ENCODE data around the gene BCAS1. TPM values are rescaled to one million over a fixed set of nuclear protein-coding genes. Genes with fewer than 3 reads are reported as not detected.
"Not testable (repeated sequence)": the region's sequence is repeated elsewhere in the genome, so short reads cannot be mapped to it uniquely, and the experiment has no call there.

Gene BCAS1
- total RNA-seq, 1 experiment from 2014 or later = 0.16 TPM

DNA sequence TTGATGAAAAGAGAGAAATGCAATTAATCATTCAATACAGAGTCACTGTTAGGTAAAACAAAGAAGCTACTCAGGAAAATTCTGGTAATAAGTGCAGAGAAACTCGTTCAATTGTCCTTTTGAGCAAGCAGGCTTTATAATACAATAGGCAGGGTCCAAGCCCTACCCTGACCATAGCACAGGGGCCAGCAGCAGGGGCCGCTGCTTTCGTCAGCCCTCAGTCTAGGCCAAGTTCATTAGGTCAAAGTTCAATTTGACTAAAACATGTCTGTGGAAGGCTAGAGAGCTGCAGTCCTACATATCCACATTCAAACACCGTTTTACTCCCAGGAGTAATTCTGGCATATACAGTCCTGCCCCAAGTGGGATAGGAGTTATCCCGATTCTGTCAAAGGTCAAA, 94.6 kb downstream of the BCAS1 start:
- no peak for DNase-seq
- H3K27ac ChIP-seq = no peak overlapping the region
- H3K36me3 ChIP-seq = no peaks in the 10 kb centered on the region
- no peak overlapping the region for H3K4me3 ChIP-seq
- H3K27me3 ChIP-seq = peaks cover 4% of the 10 kb centered on the region; the same call in 1 of the 2 replicates
- no peaks in the 10 kb centered on the region for H3K4me1 ChIP-seq
- H3K9me3 ChIP-seq (replicated peaks) = no peaks in the 10 kb centered on the region

DNA sequence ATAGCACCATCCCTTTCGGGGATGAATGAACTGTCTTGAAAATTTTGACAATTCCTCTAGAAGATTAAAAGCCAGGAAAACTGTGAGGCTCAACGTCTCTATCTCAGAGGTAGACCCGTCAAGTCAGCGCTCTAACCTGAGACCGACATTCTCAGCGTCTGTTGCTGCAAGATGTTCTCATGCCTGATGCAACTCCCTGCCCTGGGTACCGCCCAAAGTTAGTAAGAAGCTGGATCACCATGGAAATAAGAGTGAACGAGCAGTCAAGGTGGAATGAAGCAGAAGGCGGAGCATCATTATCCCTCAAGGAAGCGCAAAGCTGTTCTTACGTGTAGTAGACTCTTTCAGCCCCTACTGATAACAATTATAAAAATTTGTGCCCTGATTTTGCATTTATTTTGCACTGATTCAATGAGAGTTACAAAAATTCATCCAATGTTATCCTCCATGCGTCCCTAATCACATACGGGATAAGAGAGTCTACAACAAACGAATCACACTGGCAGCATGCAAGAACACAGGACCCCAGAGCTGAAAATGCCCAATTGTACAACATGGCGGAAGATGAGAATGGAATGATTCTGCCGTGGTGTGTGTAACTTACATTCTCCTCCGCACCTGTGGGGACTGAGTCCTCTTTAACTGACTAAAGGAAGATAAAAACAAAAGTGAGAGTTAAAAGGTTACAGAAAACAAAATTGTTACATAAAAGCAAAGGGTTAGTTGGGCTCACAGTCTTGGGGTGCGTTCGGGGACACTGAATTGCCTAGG, 95.4 kb downstream of the BCAS1 start:
- DNase-seq = no peak
- H3K4me3 ChIP-seq = no peak overlapping the region
- H3K27ac ChIP-seq = no peak overlapping the region
- no peaks in the 10 kb centered on the region for H3K27me3 ChIP-seq
- no peaks in the 10 kb centered on the region for H3K4me1 ChIP-seq
- H3K36me3 ChIP-seq = no peaks in the 10 kb centered on the region
- no peaks in the 10 kb centered on the region for H3K9me3 ChIP-seq (replicated peaks)

DNA sequence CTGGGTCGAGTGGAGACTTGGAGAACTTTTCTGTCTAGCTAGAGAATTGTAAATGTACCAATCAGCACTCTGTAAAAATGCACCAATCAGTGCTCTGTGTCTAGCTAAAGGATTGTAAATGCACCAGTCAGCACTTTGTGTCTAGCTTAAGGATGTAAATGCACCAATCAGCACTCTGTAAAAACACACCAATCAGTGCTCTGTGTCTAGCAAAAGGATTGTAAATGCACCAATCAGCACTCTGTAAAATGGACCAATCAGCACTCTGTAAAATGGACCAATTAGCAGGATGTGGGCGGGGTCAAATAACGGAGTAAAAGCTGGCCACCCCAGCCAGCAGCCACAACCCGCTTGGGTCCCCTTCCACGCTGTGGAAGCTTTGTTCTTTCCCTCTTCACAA, 96.5 kb downstream of the BCAS1 start:
- not testable (repeated sequence) for H3K27me3 ChIP-seq; H3K36me3 ChIP-seq; H3K4me1 ChIP-seq; DNase-seq; H3K9me3 ChIP-seq (replicated peaks); H3K4me3 ChIP-seq; H3K27ac ChIP-seq

DNA sequence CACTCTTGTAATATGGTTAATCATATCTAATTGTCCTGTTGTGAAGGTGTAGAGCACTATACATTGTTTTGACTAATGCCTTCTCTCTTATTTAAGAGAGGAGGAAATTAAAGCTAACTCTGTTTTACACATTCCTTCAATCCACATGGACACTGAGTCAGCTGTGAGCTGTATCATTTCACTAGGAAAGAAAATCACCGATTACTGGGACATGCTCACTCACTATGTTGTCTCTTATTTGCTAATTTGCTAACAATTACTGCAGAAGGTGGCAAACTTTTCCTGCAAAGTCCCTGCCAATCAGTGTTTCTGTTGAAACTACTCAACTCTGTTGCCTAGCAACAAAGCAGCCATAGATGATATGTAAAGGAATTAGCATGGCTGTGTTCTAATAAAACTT, 98.2 kb downstream of the BCAS1 start:
- no peak overlapping the region for H3K27ac ChIP-seq
- no peaks in the 10 kb centered on the region for H3K4me1 ChIP-seq
- no peak overlapping the region for H3K4me3 ChIP-seq
- DNase-seq = no peak
- H3K36me3 ChIP-seq = no peaks in the 10 kb centered on the region
- no peaks in the 10 kb centered on the region for H3K9me3 ChIP-seq (replicated peaks)
- H3K27me3 ChIP-seq = no peaks in the 10 kb centered on the region

DNA sequence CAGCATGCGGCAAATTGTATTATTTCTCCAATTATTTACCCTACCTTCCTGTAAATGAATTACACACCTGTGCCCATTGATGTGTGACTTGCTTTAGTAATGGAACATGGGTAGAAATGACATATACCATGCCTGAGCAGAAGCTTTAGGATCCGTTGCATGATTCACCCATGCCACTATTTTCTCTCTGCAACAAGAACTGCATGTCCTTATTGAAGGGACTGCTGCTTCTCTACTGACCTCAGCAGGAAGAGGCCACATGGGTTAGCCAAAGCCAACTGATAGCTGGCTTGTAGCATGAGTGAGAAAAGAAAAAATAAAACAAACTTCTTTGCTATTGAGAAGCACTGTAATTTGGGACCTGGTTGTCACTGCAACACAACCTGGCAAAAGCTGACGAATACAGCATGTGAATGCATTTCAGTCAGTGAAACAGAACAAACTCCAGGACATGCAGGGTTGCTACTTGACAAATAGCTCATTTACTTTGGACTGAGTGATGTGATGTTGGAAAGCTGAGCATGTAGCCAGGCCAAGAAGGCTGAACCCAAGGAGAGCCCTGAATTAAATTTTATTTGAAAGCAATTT, 99.2 kb downstream of the BCAS1 start:
- no peak for DNase-seq
- H3K36me3 ChIP-seq = no peaks in the 10 kb centered on the region
- H3K9me3 ChIP-seq (replicated peaks) = no peaks in the 10 kb centered on the region
- no peaks in the 10 kb centered on the region for H3K4me1 ChIP-seq
- H3K4me3 ChIP-seq = no peak overlapping the region
- H3K27ac ChIP-seq = no peak overlapping the region
- no peaks in the 10 kb centered on the region; the same call in 1 of the 2 replicates for H3K27me3 ChIP-seq

DNA sequence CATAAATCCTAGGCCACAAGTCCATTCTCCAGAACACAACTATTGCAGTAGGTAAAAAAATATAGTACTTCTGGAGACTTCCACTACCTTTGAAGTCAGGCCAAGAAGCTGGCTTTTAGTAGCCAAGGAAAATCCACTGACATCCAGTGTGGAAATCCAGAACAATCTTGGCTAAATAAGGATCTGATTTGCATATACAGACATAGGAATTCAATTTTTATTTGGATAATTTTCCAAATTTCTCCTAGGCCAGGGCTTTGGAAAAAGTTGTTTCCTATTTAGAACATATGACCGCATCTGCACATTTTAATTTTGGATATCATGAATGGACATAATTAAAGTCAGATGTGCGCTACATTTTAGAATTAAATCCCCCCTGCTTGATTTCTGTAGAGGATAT, 100.2 kb downstream of the BCAS1 start:
- no peaks in the 10 kb centered on the region for H3K9me3 ChIP-seq (replicated peaks)
- H3K27ac ChIP-seq = no peak overlapping the region
- no peak for DNase-seq
- H3K4me1 ChIP-seq = no peaks in the 10 kb centered on the region
- H3K36me3 ChIP-seq = no peaks in the 10 kb centered on the region
- no peak overlapping the region for H3K4me3 ChIP-seq
- H3K27me3 ChIP-seq = no peaks in the 10 kb centered on the region; the same call in 1 of the 2 replicates

DNA sequence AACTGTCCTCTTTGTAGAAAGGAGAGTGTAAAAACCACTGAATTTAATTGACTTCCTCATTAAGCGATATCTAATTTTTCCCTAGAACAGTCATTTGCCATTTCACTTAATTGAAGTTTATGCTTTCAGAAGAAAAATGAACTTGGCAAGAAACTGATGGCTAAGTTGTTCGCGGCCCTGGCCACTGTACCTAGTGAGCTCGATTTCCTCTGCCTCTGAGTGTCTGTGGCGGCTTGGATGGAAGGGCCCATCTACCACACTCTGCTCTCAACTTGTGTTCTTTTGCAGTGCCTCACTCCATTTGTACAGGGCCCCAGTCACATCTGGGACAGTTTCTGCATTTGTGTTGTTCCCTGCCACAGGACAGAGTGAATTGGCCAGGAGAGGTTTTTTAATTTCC, 102.9 kb downstream of the BCAS1 start:
- Histone ChIP-seq H3K9me3 (replicated peaks) (no peaks in the 10 kb centered on the region), H3K36me3 (no peaks in the 10 kb centered on the region), H3K4me3 (no peak overlapping the region), H3K27ac (no peak overlapping the region), H3K27me3 (no peaks in the 10 kb centered on the region; the same call in 1 of the 2 replicates), H3K4me1 (no peaks in the 10 kb centered on the region)
- DNase-seq = no peak

DNA sequence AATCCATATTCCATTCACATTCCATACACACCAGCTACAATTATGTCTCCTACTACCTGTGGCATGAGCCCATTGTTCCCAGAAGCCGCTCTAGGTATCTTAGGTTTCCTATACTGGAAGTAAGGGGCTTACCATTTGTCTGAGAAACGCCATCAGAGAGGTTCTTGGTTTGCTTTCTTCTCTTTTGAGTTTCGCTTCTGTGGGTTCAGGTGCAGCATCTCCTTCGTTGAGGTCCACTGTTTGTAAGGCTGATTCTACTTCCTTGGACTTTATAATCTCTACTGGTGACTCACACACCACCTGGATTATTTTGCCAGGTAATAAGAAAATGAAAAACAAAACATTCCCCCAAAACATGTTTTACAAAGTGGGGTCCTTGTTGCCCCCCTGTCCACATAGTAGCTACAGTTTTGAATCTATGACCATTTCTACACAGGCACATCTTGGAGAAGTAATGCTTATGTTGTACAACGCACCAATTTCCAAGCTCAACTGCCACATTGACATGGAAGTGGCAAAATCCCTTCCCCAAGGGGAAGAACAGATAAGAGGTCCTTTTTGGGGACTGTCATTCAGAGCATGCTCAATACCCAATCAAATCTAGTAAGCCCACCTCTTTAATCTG, 103.5 kb downstream of the BCAS1 start:
- no peaks in the 10 kb centered on the region for H3K36me3 ChIP-seq
- no peak overlapping the region for H3K4me3 ChIP-seq
- no peaks in the 10 kb centered on the region for H3K4me1 ChIP-seq
- H3K27ac ChIP-seq = no peak overlapping the region
- no peak for DNase-seq
- H3K27me3 ChIP-seq = no peaks in the 10 kb centered on the region; the same call in 1 of the 2 replicates
- no peaks in the 10 kb centered on the region for H3K9me3 ChIP-seq (replicated peaks)

DNA sequence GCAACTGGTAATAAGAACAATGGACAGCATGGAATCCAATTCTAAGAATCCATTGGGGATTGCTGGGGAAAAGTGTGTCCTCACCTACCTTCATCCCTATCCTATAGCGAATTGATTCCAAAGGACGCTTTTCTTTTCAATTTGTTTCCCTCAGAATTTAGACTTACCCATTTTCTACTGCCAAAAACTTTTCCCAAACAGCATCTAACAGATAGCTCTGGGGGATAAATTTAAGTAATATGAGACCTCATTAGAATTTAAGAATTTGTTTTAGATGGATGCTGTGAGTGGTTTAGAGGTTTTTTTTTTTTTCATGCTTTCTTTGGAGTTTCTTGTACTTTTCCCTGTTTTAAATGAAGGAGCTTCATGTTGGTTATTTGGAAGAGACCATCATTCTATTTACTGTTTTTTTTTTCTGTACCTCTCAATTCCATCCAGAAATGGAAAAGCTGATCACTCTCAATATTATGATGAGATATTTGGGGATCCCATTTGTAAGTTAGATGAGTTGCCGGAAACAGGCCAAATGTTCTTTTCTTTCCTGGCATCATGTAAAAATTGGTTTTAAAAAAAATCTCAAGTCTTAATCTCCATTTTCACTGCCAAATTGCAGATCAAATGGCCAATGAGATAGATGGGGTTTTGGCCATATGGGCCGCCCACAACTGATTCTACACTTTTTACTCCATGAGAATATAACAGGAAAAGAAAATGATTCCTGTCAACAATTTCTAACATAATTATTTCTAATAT, 105.7 kb downstream of the BCAS1 start:
- no peak overlapping the region for H3K27ac ChIP-seq
- H3K4me1 ChIP-seq = no peaks in the 10 kb centered on the region
- no peak for DNase-seq
- H3K36me3 ChIP-seq = no peaks in the 10 kb centered on the region
- no peaks in the 10 kb centered on the region for H3K9me3 ChIP-seq (replicated peaks)
- peaks cover 9% of the 10 kb centered on the region; the same call in 1 of the 2 replicates for H3K27me3 ChIP-seq
- no peak overlapping the region for H3K4me3 ChIP-seq

DNA sequence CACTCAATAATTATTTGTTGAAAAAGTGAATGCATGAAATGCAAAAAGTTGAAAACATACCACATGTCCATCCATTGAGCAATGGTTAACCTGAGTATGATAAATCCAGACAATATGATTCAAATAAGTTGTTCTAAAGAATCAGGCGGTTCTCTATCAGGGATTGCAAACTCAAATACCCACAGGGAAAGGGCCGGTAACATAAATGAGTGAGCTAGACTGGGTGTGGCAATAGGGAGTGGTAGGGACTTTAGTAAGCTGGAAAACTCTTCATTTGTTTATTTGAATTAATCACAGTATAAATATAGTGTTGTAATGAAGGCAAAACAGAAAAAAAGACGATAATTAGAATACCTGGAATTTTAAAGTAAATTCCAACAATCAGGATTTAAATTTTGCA, 106.3 kb downstream of the BCAS1 start:
- no peak overlapping the region for H3K27ac ChIP-seq
- H3K4me1 ChIP-seq = no peaks in the 10 kb centered on the region
- H3K4me3 ChIP-seq = no peak overlapping the region
- H3K9me3 ChIP-seq (replicated peaks) = no peaks in the 10 kb centered on the region
- H3K27me3 ChIP-seq = peaks cover 9% of the 10 kb centered on the region; the same call in 1 of the 2 replicates
- H3K36me3 ChIP-seq = no peaks in the 10 kb centered on the region
- DNase-seq = no peak

DNA sequence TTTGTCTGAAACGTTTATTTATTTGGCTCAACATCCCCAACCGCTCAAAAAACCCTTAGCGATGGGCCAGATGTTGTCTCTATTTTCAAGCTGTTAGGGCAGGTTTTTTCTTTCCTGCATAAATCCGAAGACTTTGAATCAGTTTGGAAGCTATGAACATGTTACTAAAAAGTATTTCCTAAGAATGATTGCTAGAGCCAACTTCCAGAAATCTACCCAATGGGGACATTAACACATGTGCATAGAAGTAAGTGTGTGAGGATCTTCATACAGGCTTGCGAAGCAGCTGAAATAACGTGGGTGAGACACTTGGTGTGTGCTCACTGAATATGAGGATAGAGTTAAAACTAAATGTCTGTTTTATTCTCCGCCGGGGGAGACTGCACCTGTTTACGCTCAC, 106.8 kb downstream of the BCAS1 start:
- Histone ChIP-seq H3K4me1 (no peaks in the 10 kb centered on the region), H3K27ac (no peak overlapping the region), H3K36me3 (no peaks in the 10 kb centered on the region)

DNA sequence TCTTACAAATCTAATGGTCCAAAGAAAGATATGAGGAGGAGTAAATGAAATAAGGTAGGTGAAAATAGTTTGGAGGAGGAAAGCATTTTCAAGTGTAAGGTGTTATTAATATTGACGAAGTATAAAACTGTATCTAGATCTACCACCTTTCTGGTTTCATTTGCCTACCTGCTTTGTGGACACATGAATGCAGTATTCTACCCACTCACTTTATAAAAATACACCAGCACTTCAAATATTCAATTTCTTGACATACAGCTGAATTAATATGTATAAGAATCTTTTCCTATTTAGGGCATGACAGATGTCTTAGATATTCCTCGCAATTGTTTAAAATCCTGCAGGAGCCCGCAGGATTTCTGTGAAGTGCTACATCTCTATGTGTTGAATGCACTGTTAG, 108.0 kb downstream of the BCAS1 start:
- no peak for DNase-seq
- no peaks in the 10 kb centered on the region for H3K4me1 ChIP-seq
- no peaks in the 10 kb centered on the region for H3K9me3 ChIP-seq (replicated peaks)
- peaks cover 9% of the 10 kb centered on the region; the same call in 1 of the 2 replicates for H3K27me3 ChIP-seq
- no peak overlapping the region for H3K4me3 ChIP-seq
- H3K27ac ChIP-seq = no peak overlapping the region
- H3K36me3 ChIP-seq = no peaks in the 10 kb centered on the region

More for the DNA sequence above, 106.8 kb downstream of the BCAS1 start:
- DNase-seq = no peak
- no peaks in the 10 kb centered on the region for H3K9me3 ChIP-seq (replicated peaks)
- H3K27me3 ChIP-seq = peaks cover 9% of the 10 kb centered on the region; the same call in 1 of the 2 replicates
- H3K4me3 ChIP-seq = no peak overlapping the region

DNA sequence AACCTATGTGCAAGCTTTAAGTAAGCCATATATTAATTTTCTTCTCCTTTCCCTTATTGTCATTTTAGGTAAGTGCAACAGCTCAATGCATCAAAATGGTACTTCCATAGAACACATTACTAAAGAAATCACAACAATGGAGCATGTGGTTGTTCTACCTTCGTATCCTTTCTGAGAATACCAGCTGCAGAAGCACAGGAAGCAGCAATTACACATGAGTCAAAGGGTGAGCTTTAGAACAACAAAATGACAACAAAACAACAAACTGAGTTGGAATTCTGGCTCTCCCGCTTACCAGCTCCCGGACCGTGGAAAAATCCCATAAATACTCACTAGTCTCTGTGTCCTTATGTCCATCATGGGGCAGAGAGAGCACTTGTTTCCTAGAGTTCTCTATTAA, 108.9 kb downstream of the BCAS1 start:
- Histone ChIP-seq H3K27me3 (peaks cover 9% of the 10 kb centered on the region; the same call in 1 of the 2 replicates), H3K4me1 (no peaks in the 10 kb centered on the region), H3K36me3 (no peaks in the 10 kb centered on the region), H3K4me3 (no peak overlapping the region), H3K9me3 (replicated peaks) (no peaks in the 10 kb centered on the region), H3K27ac (no peak overlapping the region)
- no peak for DNase-seq

DNA sequence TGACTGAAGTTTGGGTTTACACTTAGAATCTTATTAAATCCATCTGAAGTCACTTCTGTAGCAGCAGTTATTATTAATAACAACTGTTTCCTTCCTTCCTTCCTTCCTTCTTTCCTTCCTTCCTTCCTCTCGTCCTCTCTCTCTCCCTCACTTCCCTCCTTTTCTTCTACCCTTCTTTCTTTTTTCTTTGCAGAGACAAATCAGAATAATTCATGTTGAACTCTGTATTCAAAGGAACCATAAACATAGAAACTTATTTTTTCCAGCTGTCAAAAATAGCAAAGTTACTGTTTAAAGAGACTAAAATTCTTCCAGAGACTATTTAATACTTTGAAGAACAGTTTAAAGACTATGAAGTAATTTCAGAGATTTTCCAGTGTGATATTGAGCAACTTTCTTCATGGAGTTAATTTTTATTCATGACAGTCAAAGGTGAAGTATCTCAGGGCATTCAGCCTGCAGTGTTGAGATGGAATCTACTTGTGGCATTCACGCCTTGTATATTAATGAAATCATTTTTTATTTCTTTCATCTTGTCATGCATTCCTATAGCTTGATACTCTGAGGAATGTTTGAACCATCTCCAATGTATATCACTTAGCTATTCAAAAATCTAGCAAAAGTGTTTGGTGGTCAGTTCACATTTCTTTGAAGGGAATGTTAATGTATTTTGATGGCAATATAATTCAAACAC, 109.7 kb downstream of the BCAS1 start:
- Histone ChIP-seq H3K4me1 (no peaks in the 10 kb centered on the region), H3K9me3 (replicated peaks) (no peaks in the 10 kb centered on the region; the same call in 1 of the 2 replicates), H3K4me3 (no peak overlapping the region), H3K27ac (no peak overlapping the region), H3K36me3 (no peaks in the 10 kb centered on the region), H3K27me3 (0 out of 2 replicates have a peak, but pooled peaks cover 9% of the 10 kb centered on the region)
- no peak for DNase-seq
